KOPT-K1 (cell line): ENCODE data around the gene GTF2IRD1.

ENCODE experiments used
- H3K27ac ChIP-seq: fragments of 200-600 bp; sonication (generic); 2 replicates; pipeline ENCODE4 v1.5.1; 2016; ENCODE audit warnings: antibody characterized with exemption, mild to moderate bottlenecking, low read depth, low read length; ENCODE audit not compliant: poor library complexity, severe bottlenecking
- H3K36me3 ChIP-seq: fragments of 200-600 bp; sonication (generic); 2 replicates; pipeline ENCODE4 v1.5.1; 2017; ENCODE audit warnings: antibody characterized with exemption, mild to moderate bottlenecking, low read length, moderate library complexity; ENCODE audit not compliant: insufficient read depth
- H3K9me3 ChIP-seq: fragments of 200-600 bp; sonication (generic); 2 replicates; pipeline ENCODE4 v1.5.1; 2017; ENCODE audit warnings: antibody characterized with exemption, low read length, mild to moderate bottlenecking; ENCODE audit not compliant: insufficient read depth, poor library complexity, severe bottlenecking

GTF2IRD1 gene

DNA sequence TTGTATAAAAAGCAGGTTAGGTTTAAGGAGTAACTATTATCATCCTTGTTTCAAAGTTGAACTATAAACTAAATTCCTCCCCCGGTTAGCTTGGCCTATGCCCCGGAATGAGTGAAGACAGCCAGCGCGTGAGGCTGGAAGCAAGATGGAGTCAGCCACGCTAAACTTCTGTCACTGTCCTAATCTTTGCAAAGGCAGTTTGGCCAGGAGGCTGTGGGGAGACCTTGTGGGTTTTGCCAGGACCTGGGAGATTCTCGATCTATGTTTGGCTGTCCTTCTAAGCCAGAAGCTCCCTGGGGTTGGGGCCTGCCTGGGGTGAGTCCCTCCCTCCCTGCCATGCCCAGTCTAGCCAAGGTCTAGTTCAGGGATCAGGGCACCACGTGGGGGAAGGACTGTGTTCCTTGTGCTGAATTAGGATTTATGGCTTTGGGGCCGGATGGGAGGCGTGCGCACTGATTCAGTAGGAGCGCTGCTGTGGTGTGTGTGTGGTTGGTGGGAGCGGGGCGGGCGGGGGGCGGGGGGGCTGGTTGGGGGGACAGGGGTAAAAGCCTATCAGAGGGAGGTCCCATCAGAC lies 871 bp upstream of the GTF2IRD1 start:
- no peak overlapping the region for H3K27ac ChIP-seq
- peaks cover 9% of the 10 kb centered on the region for H3K9me3 ChIP-seq
- H3K36me3 ChIP-seq: no peaks in the 10 kb centered on the region

DNA sequence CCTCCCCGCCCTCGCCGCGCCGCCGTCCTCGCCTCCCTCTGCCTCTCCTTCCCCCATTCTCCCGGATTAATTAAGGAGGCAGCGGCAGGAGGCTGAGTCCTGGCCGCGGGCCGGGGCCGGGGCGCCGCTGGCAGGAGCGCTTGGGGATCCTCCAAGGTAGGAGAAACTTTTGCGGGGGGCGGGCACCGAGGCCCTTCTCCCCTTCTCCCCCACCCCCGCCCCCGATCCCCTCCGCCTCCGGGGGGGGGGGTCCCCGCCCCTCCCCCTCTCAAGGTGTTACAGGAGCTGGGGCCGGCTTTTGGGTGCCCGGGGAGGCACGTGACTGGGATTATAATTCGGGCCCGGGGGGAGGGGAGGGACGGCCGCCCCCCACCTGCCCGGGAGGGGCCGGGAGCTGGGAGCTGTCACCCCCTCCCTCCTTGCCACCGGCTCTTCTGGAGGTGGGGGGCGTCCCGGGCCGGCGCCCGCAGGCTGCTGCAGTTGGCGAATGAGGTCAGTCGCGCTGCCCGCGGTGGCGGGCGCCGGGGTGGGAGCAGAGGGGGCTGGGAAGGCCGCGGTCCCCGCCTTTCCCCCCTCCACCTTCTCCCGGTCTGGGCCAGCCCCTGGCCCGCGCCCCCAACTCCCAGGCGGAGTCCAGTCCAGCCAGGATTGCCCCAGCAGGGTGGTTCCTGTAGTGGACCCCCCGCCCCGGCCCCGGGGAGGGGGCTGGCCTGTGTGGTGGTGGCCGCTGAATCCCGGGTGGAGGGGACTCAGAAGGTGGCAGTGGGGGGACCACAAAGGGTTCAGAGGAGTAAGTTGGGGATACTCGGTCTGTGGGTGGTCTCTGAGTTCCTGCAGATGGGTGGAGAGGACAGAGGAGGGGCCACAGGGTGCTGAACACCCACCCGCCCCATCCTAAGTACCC lies 567 bp downstream of the GTF2IRD1 start:
- Histone ChIP-seq H3K27ac (no peak overlapping the region), H3K9me3 (peaks cover 9% of the 10 kb centered on the region), H3K36me3 (no peaks in the 10 kb centered on the region)

- Histone ChIP-seq H3K27ac (no peak overlapping the region), H3K9me3 (peaks cover 9% of the 10 kb centered on the region), H3K36me3 (no peaks in the 10 kb centered on the region)
Observed at GRCh38 chr7:74454925-74455288, 1.2 kb downstream of the GTF2IRD1 start.

DNA sequence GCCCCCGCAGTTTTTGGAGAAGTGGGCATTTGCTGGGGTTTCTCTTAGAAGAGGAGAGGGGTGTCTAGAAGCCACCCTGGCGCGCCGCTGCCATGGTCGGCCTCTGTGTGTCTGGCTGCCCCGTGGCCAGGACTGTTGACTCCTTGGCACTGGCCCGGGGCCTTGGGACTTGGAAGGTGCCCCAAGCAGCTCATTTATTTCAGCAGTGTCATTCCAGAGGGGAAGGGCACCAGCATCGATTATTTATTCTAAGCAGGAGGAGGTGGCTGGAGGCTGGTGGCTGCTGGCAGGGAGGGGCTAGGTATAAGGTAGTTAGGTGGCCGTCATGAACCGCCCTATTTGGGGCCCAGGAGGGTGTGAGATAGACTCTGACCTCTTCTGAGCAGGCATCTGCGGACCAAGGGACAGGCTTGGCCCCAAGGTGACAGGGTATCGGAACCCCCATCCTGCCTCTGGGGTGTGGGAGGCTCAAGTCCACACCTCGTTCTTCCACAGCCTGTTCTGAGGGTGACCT lies 1.6 kb downstream of the GTF2IRD1 start:
- no peak overlapping the region for H3K27ac ChIP-seq

DNA sequence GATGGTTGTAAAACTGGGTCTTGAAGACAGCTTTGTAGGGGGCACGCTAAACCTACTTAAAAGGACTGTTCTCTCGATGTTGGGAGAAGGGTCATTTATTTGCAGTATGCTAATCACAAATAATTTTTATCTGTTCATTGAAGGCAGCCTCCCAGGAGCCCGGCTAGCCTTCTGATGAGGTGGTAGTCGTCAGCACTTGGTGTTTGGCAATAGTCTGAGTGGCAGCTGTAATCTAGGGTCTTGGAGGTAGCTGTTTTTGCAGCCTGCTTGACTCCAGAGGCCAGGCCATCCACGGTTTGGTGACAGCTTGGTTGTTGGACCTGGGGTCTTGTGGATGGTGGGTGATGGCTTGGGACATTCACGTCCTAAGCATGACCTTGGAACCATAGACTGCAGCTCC lies 2.2 kb downstream of the GTF2IRD1 start:
- H3K27ac ChIP-seq: no peak overlapping the region
- no peaks in the 10 kb centered on the region for H3K36me3 ChIP-seq

More for the DNA sequence above, 1.6 kb downstream of the GTF2IRD1 start:
- peaks cover 9% of the 10 kb centered on the region for H3K9me3 ChIP-seq
- no peaks in the 10 kb centered on the region for H3K36me3 ChIP-seq

GRCh38 chr7:74457007-74457406 lies 3.3 kb downstream of the GTF2IRD1 start:
- no peaks in the 10 kb centered on the region for H3K36me3 ChIP-seq
- H3K9me3 ChIP-seq: peaks cover 7% of the 10 kb centered on the region
- H3K27ac ChIP-seq: no peak overlapping the region

More for the DNA sequence above, 2.2 kb downstream of the GTF2IRD1 start:
- H3K9me3 ChIP-seq: peaks cover 9% of the 10 kb centered on the region

DNA sequence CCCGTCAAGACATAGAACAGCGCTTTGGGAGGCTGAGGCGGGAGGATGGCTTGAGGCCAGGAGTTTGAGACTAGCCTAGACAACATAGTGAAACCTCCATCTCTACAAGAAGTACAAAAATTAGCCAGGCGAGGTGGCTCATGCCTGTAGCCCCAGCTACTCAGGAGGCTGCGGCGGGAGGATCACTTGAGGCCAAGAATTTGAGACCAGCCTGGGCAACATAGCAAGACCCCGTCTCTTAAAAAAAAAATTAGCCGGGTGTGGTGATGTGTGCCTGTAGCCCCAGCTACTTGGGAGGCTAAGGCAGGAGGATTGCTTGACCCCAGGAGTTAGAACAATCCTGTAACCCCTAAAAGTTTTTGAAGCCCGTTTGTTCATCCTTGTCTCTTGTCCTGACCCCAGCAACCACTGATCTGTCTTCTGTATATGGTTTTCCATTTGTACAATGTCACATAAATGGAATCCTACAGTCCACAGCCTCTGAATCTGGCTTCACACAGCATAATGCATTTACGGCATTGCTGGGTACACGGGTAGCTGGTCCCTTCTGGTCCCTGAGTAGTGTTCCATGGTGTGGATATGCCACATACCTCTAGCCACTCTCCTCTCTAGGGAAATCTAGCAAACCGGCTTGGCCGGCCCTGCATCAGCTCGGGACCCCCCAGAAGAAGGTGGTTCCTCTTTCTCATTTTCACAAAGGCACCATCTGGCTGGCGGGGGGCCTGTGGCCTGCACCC lies 8.4 kb downstream of the GTF2IRD1 start:
- H3K9me3 ChIP-seq: no peaks in the 10 kb centered on the region
- H3K36me3 ChIP-seq: no peaks in the 10 kb centered on the region

GRCh38 chr7:74462707-74463100 lies 9.0 kb downstream of the GTF2IRD1 start:
- Histone ChIP-seq H3K36me3 (no peaks in the 10 kb centered on the region), H3K27ac (no peak overlapping the region), H3K9me3 (no peaks in the 10 kb centered on the region)

More for the DNA sequence above, 8.4 kb downstream of the GTF2IRD1 start:
- no peak overlapping the region for H3K27ac ChIP-seq

GRCh38 chr7:74464931-74465886 lies 11.5 kb downstream of the GTF2IRD1 start:
- H3K9me3 ChIP-seq: no peaks in the 10 kb centered on the region
- H3K36me3 ChIP-seq: no peaks in the 10 kb centered on the region
- H3K27ac ChIP-seq: no peak overlapping the region

GRCh38 chr7:74466196-74466813 lies 12.6 kb downstream of the GTF2IRD1 start:
- Histone ChIP-seq H3K27ac (no peak overlapping the region), H3K9me3 (no peaks in the 10 kb centered on the region)

DNA sequence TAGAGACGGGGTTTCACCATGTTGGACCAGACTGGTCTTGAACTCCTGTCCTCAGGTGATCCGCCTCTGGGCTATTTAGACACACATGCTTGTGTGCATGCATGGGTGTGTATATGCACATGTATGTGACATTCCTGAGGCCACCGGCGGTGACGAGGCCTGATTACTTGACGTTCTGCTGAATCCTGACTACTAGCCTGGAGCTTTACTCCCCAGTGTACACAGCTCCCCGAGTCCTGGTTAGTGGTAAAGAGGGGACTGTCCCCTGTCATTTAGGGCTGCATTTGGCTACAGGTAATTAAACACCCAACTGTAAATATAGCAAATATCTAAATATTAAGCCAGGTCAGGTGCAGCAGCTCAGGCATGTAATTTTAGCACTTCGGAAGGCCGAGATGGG lies 14.2 kb downstream of the GTF2IRD1 start:
- no peaks in the 10 kb centered on the region for H3K36me3 ChIP-seq
- H3K27ac ChIP-seq: no peak overlapping the region
- no peaks in the 10 kb centered on the region for H3K9me3 ChIP-seq

More at GRCh38 chr7:74466196-74466813, 12.6 kb downstream of the GTF2IRD1 start:
- H3K36me3 ChIP-seq: no peaks in the 10 kb centered on the region

GRCh38 chr7:74470504-74470903 lies 16.8 kb downstream of the GTF2IRD1 start:
- H3K9me3 ChIP-seq: no peaks in the 10 kb centered on the region
- no peaks in the 10 kb centered on the region for H3K36me3 ChIP-seq
- no peak overlapping the region for H3K27ac ChIP-seq

GRCh38 chr7:74473116-74473515 lies 19.4 kb downstream of the GTF2IRD1 start:
- H3K27ac ChIP-seq: no peak overlapping the region

More at GRCh38 chr7:74473116-74473515, 19.4 kb downstream of the GTF2IRD1 start:
- Histone ChIP-seq H3K36me3 (no peaks in the 10 kb centered on the region), H3K9me3 (no peaks in the 10 kb centered on the region)
